OCI-LY1 (cell line): Measurements from ENCODE around the gene CEP63.

Source experiments
- CTCF ChIP-seq: fragments of 200-600 bp; sonication (generic), shearing (Covaris generic); IDR thresholded peaks from 2 replicates; pipeline ENCODE4 v1.5.1; 2017; ENCODE audit warnings: mild to moderate bottlenecking, antibody characterized with exemption, low read length, moderate library complexity, mixed read lengths
- EZH2 ChIP-seq: fragments of 200-600 bp; sonication (generic), shearing (Covaris generic); IDR thresholded peaks from 2 replicates; pipeline ENCODE4 v1.8.0; 2017; ENCODE audit warnings: borderline replicate concordance, mixed run types, mild to moderate bottlenecking, antibody characterized with exemption, low read length, moderate library complexity, mixed read lengths

- TF ChIP-seq CTCF (peak; percentile 94), EZH2 (no peak)
Measured at GRCh38 chr3:134473868-134474546, 11.8 kb upstream of the CEP63 start.
